Measurements from ENCODE around the gene SLC35A1.

The SLC35A1 gene

GRCh38 chr6:87522686-87523085 is 49.9 kb downstream of the SLC35A1 start:
- DNase-seq (ENCODE audit: low read depth, low spot score), result no peak

GRCh38 chr6:87529221-87529620 is 56.4 kb downstream of the SLC35A1 start:
- DNase-seq (ENCODE audit: low read depth, low spot score), result no peak

DNA sequence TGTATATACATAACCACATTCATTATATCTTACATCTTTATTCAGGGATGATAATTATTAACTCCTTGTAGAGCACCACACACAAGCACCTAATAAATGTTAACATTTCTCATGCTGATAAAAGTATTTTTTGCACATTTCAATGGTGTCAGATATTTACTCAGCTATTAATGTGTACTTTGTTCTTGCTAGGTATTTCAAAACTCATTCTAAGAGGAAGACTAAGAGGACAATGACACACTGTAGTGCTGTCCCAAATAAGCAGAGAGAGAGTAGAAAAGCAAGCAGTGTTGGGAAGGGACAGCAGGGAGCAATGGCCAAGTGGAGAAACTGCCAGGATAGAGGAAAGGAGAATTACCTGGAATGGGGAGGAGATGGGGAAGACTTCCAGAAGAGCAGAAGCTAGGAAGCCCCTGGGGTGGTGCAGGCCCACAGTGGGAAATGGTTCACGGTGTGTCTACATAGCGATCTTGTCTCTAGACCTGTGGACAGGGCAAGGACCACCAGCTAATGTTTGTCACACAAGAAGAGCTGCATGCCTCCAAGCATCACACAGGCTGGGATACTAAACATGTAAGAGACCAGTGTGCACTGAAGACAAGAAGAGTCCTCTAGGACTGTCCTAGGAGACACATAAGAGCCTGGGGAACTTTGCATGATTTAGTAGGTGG is 61.7 kb downstream of the SLC35A1 start:
- DNase-seq (ENCODE audit: low read depth, low spot score), result no peak

DNA sequence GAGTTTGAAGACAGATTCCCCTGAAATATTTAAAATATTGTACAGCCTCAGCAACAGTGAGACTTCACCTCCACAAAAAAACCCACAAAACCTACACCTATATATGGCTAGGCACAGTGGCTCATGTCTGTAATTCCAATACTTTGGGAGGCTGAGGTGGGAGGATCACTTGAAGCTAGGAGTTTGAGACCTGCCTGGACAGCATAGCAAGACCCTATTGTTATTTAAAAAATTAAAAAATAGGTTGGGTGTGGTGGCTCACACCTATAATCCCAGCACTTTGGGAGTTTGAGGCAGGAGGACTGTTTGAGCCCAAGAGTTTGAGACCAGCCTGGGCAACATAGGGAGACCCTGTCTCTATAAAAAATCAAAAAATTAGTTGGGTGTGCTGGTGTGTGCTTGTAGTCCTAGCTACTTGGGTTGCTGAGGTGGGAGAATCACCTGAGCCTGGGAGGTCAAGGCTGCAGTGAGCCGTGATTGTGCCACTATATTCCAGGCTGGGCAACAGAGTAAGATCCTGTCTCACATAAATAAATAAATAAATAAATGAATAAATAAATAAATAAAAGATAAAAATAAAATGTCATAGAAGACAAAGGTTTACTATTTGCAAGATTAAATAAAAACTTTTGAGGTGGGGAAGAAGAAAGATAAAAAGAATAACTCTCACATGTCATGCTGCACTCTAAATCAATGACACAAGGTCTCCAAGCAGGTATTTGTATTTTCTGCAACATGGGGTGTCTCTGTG is 65.9 kb downstream of the SLC35A1 start:
- DNase-seq (ENCODE audit: low read depth, low spot score), result no peak

DNA sequence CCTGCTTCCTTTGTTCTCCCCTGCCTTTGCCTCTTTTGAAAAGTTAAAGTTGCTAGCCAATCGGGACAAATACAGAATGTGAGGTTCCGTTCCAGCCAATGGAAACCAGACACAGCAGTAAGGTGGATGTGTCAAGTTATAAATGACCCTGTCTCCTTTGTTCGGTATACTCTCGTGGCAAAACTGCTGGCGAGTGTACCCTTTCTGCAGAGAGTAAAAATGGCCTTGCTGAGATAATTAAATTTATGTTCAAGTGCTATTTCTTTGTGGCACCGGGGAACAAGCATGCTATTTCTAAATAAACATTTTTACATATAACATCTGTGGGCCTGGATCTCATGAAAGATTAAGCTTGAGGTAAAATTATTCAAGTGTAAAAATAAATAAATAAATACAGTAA is 66.8 kb downstream of the SLC35A1 start:
- DNase-seq (ENCODE audit: low read depth, low spot score), result no peak

GRCh38 chr6:87540539-87540938 is 67.8 kb downstream of the SLC35A1 start:
- no peak for DNase-seq (ENCODE audit: low read depth, low spot score)

DNA sequence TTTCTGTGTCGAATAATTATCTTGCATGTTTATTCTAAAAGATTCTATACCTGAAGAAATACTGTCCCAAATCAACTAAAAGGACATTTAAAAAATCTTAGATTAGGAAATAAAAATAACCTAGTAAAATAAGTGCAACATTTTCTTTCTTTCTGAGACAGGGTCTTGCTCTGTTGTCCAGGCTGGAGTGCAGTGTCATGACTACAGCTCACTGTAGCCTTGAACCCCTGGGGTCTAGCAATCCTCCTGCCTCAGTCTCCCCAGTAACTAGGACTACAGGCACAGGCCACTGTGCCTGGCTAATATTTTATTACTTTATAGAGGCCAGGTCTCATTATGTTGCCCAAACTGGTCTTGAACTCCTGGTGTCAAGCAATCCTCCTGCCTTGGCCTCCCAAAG is 68.3 kb downstream of the SLC35A1 start:
- no peak for DNase-seq (ENCODE audit: low read depth, low spot score)

DNA sequence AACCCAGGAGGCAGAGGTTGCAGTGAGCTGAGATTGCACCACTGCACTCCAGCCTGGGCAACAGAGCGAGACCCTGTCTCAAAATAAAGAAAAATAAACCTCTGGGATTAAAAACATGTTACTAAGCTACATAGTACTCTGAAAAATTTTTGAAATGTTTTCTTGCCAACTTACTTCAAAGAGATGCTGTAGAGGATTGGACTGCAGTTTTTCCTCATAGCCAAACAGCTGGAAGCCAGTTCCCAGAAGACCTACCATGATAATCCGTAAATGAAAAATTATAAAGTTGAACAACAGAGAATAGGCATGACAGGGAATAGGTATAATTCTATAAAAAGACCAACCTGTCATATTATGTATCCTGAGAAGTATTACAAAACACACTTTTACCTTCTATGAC is 69.0 kb downstream of the SLC35A1 start:
- DNase-seq (ENCODE audit: low read depth, low spot score), result no peak

DNA sequence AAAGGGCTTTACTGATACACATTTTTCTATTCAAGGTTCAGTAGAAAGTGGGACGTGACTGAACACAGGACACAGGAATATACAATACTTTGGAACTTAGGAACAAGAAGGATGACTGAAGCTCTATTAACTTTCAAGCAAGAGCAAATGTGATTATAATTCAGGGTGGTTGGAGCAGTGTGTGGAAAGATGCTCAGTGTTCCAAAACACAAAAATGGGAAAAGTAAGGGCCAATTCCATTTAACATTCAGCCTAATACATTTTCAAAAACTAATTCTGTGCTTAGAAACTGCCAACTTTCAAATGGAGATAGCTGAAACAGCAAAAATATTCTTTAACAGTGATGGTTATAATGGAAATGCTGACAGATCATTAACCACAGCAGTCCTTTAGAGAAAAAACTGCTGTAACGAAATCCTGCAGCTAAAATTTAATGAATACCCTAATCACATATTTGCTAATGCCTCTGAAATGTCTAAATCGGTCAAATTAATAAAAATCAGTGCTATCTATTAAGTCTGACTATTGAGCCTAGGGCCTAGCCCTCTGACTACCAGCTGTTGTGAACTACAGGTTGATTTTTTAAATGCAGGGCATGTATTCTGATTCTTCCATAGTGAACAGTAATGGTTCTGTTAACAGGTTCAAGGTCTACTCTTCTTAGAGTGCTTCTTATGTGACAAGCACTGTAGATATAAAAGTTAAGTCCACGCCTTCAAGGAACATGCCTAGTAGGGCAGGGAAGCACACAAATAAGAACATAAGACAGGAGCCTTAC is 71.1 kb downstream of the SLC35A1 start:
- DNase-seq (ENCODE audit: low read depth, low spot score), result no peak

GRCh38 chr6:87544474-87544735 is 71.6 kb downstream of the SLC35A1 start:
- DNase-seq (ENCODE audit: low read depth, low spot score), result no peak

GRCh38 chr6:87551799-87552198 is 79.0 kb downstream of the SLC35A1 start:
- no peak for DNase-seq (ENCODE audit: low read depth, low spot score)

GRCh38 chr6:87553159-87553765 is 80.5 kb downstream of the SLC35A1 start:
- DNase-seq (ENCODE audit: low read depth, low spot score), result no peak

GRCh38 chr6:87555506-87555905 is 82.7 kb downstream of the SLC35A1 start:
- no peak for DNase-seq (ENCODE audit: low read depth, low spot score)

DNA sequence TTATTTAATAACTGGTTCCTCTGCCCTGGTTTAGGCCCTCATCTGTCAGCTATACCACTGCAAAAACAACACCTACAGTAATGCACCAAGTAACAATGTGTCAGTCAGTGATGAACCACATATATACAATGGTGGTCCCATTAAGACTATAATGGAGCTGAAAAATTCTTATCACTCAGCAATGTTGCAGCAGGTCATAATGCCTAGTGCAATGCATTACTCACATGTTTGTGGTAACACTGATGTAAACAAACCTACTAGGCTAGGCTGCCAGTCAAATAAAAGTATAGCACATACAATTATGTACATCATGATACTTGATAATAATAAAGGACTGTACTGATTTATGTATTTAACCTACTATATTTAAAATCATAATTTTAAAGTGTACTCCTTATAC is 85.7 kb downstream of the SLC35A1 start:
- DNase-seq (ENCODE audit: low read depth, low spot score), result no peak

GRCh38 chr6:87561017-87561416 is 88.2 kb downstream of the SLC35A1 start:
- no peak for DNase-seq (ENCODE audit: low read depth, low spot score)
